HG02623 (cell line): ENCODE data around the gene ATG7.
"Not testable (repeated sequence)": the region's sequence is repeated elsewhere in the genome, so short reads cannot be mapped to it uniquely, and the experiment has no call there.

ENCODE experiments used
- ATAC-seq: cut with Tn5 transposase; IDR thresholded peaks from one replicate; pipeline ENCODE4 v1.9.1; 2021; ENCODE audit warnings: moderate library complexity; ENCODE audit not compliant: unreplicated experiment

The ATG7 gene

GRCh38 chr3:11562277-11562881 is 290.2 kb downstream of the ATG7 start:
- ATAC-seq: no peak

GRCh38 chr3:11563159-11563864 is 291.1 kb downstream of the ATG7 start:
- ATAC-seq: no peak

GRCh38 chr3:11563865-11564185 is 291.6 kb downstream of the ATG7 start:
- no peak for ATAC-seq

- ATAC-seq: no peak
These were observed 292.4 kb downstream of the ATG7 start for GRCh38 chr3:11564577-11565001.

GRCh38 chr3:11565072-11565471 is 292.9 kb downstream of the ATG7 start:
- no peak for ATAC-seq

GRCh38 chr3:11565492-11565891 is 293.3 kb downstream of the ATG7 start:
- ATAC-seq: no peak

GRCh38 chr3:11565932-11566331 is 293.7 kb downstream of the ATG7 start:
- no peak for ATAC-seq

GRCh38 chr3:11566478-11566877 is 294.3 kb downstream of the ATG7 start:
- no peak for ATAC-seq

GRCh38 chr3:11566916-11567315 is 294.7 kb downstream of the ATG7 start:
- no peak for ATAC-seq

GRCh38 chr3:11567516-11568467 is 295.6 kb downstream of the ATG7 start:
- no peak for ATAC-seq

- ATAC-seq: no peak
These were observed 296.4 kb downstream of the ATG7 start for GRCh38 chr3:11568503-11569155.

GRCh38 chr3:11569156-11569741 is 297.1 kb downstream of the ATG7 start:
- ATAC-seq: no peak

- ATAC-seq: no peak
These were observed 298.1 kb downstream of the ATG7 start for GRCh38 chr3:11570251-11570650.

GRCh38 chr3:11570789-11571495 is 298.7 kb downstream of the ATG7 start:
- ATAC-seq: no peak

- ATAC-seq: not testable (repeated sequence)
These were observed 300.5 kb downstream of the ATG7 start for GRCh38 chr3:11572660-11573059.

- ATAC-seq: no peak
These were observed 302.9 kb downstream of the ATG7 start for GRCh38 chr3:11574981-11575669.

- no peak for ATAC-seq
These were observed 303.5 kb downstream of the ATG7 start for GRCh38 chr3:11575677-11576076.

- no peak for ATAC-seq
These were observed 304.3 kb downstream of the ATG7 start for GRCh38 chr3:11576453-11576852.

- ATAC-seq: no peak
These were observed 306.0 kb downstream of the ATG7 start for GRCh38 chr3:11578169-11578568.

- ATAC-seq: no peak
These were observed 308.4 kb downstream of the ATG7 start for GRCh38 chr3:11580645-11581044.
